K562 (cell line): ENCODE measurements around the gene ADD3. TPM values are rescaled to one million over a fixed set of nuclear protein-coding genes. Genes with fewer than 3 reads are reported as not detected.

ENCODE experiments used
- CBX1 ChIP-seq: sonication (generic); IDR thresholded peaks from 2 replicates; pipeline ENCODE4 v1.6.1; 2016; ENCODE audit warnings: antibody characterized with exemption, low read depth, mild to moderate bottlenecking
- FOXK2 ChIP-seq, 2 experiments: fragments of 450-650 bp; IDR thresholded peaks in 1 of 2; conservative IDR thresholded peaks in 1 of 2; 2 replicates each; pipeline ENCODE4 v1.6.1; 2016; ENCODE audit warnings: low read depth in 2 of 2, mild to moderate bottlenecking in 1 of 2
- GTF2A2 ChIP-seq: IDR thresholded peaks from 2 replicates; pipeline ENCODE4 v1.6.1; 2016; ENCODE audit warnings: mild to moderate bottlenecking, missing genetic modification characterization, missing compliant biosample characterization
- HNRNPLL ChIP-seq: fragments of 200-400 bp; formaldehyde crosslinking; IDR thresholded peaks from 2 replicates; pipeline ENCODE4 v1.6.1; 2017; ENCODE audit warnings: low read length, low read depth, mild to moderate bottlenecking; ENCODE audit not compliant: poor library complexity, severe bottlenecking
- KDM5B ChIP-seq: fragments of 200-600 bp; sonication (generic); IDR thresholded peaks from 2 replicates; pipeline ENCODE4 v1.6.1; 2012; ENCODE audit warnings: low read depth, mild to moderate bottlenecking, moderate library complexity, low read length, control low read depth, inconsistent platforms; ENCODE audit not compliant: insufficient replicate concordance
- PHF21A ChIP-seq: fragments of 450-650 bp; IDR thresholded peaks from 2 replicates; pipeline ENCODE4 v1.6.1; 2017; ENCODE audit warnings: low read depth, borderline replicate concordance
- POLR2A ChIP-seq: fragments of 450-650 bp; conservative IDR thresholded peaks from 2 replicates; pipeline ENCODE4 v1.6.1; 2016
- POLR2H ChIP-seq: IDR thresholded peaks from 2 replicates; pipeline ENCODE4 v1.6.1; 2016; ENCODE audit warnings: missing genetic modification characterization, low read depth, mild to moderate bottlenecking, control low read depth, missing compliant biosample characterization, moderate library complexity
- PURB ChIP-seq: sonication (generic); formaldehyde crosslinking; IDR thresholded peaks from 2 replicates; pipeline ENCODE4 v1.9.0; 2021; ENCODE audit warnings: low read depth, mild to moderate bottlenecking, missing genetic modification reagents
- RBM15 ChIP-seq: fragments of 200-400 bp; formaldehyde crosslinking; IDR thresholded peaks from 2 replicates; pipeline ENCODE4 v1.6.1; 2018; ENCODE audit warnings: mild to moderate bottlenecking, low read length, moderate library complexity; ENCODE audit not compliant: insufficient read depth
- SMARCB1 ChIP-seq: IDR thresholded peaks from 2 replicates; pipeline ENCODE4 v1.6.1; 2011; ENCODE audit warnings: improper control_type of control experiment, low read depth; ENCODE audit not compliant: insufficient read length
- TAF9B ChIP-seq: fragments of 450-650 bp; IDR thresholded peaks from 2 replicates; pipeline ENCODE4 v1.6.1; 2018; ENCODE audit warnings: mild to moderate bottlenecking; ENCODE audit not compliant: partially characterized antibody
- TBP ChIP-seq: optimal IDR thresholded peaks from 2 replicates; pipeline ENCODE3; 2011; ENCODE audit warnings: low read depth, low read length, improper control_type of control experiment
- TCF7 ChIP-seq: sonication (generic); IDR thresholded peaks from 2 replicates; pipeline ENCODE4 v1.6.1; 2016; ENCODE audit warnings: antibody characterized with exemption, borderline replicate concordance
- ZBTB1 ChIP-seq: sonication (generic); formaldehyde crosslinking; IDR thresholded peaks from 2 replicates; pipeline ENCODE4 v1.8.1; 2023; ENCODE audit warnings: missing genetic modification reagents, low read depth, mild to moderate bottlenecking, borderline replicate concordance
- ZNF174 ChIP-seq: fragments of 250-450 bp; sonication (Bioruptor Pico); IDR thresholded peaks from 2 replicates; pipeline ENCODE4 v1.4.0; 2020; ENCODE audit warnings: mild to moderate bottlenecking
- ZNF232 ChIP-seq: sonication (generic); formaldehyde crosslinking; IDR thresholded peaks from 2 replicates; pipeline ENCODE4 v1.8.0; 2022; ENCODE audit warnings: mild to moderate bottlenecking, missing genetic modification reagents
- polyA plus RNA-seq, 8 experiments: library from polyadenylated mRNA; depleted of rRNA in 4 of 8; stranded (reverse) in 5 of 8; unstranded in 3 of 8; fragments of >200 nt; fragmentation: Nextera tagmentation in 2 of 8; fragmentation: Illumina TruSeq in 1 of 8; extraction: Ambion mirVana in 2 of 8; extraction: Trizol in 1 of 8; gene quantifications; 2 replicates each; pipeline versions ENCODE4 v1.2.1 to v1.2.3, GENCODE V29; 2011 to 2014; ENCODE audit warnings: inconsistent platforms in 1 of 8, missing spikeins in 1 of 8
- total RNA-seq, 7 experiments: library from RNA; depleted of rRNA in 6 of 7; stranded (reverse); fragments of >200 nt in 6 of 7; fragmentation: Illumina TruSeq in 2 of 7; extraction: Trizol in 2 of 7; gene quantifications; 2 replicates each; pipeline versions ENCODE4 v1.2.1 to v1.2.3, GENCODE V29; 2011 to 2021; ENCODE audit warnings: low replicate concordance in 1 of 7
- TF ChIP-seq, protein P1 (sequence below): fragments of 450-650 bp; formaldehyde crosslinking; IDR thresholded peaks from 2 replicates; pipeline ENCODE4 v1.4.0; 2020; ENCODE audit warnings: mild to moderate bottlenecking, moderate library complexity
- TF ChIP-seq, protein P2 (sequence below): sonication (generic); formaldehyde crosslinking; IDR thresholded peaks from 2 replicates; pipeline ENCODE4 v1.8.0; 2023; ENCODE audit warnings: mild to moderate bottlenecking, missing genetic modification reagents
- TF ChIP-seq, protein P3 (sequence below): fragments of 250-450 bp; sonication (Bioruptor Pico); IDR thresholded peaks from 2 replicates; pipeline ENCODE4 v1.5.0; 2021

ADD3 gene
- total and polyA plus RNA-seq, 9 of the 15 experiments (the other 6 are each of a cell fraction or from before 2014, with no cell fraction given), result 13.2 to 125 (median 31.7) TPM

GRCh38 chr10:110007701-110008517 lies at the start of gene ADD3 (continued):
- TF ChIP-seq, protein P1, sequence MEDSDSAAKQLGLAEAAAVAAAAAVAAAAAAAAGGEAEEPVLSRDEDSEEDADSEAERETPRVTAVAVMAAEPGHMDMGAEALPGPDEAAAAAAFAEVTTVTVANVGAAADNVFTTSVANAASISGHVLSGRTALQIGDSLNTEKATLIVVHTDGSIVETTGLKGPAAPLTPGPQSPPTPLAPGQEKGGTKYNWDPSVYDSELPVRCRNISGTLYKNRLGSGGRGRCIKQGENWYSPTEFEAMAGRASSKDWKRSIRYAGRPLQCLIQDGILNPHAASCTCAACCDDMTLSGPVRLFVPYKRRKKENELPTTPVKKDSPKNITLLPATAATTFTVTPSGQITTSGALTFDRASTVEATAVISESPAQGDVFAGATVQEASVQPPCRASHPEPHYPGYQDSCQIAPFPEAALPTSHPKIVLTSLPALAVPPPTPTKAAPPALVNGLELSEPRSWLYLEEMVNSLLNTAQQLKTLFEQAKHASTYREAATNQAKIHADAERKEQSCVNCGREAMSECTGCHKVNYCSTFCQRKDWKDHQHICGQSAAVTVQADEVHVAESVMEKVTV, result no peak
- TF ChIP-seq, protein P2, sequence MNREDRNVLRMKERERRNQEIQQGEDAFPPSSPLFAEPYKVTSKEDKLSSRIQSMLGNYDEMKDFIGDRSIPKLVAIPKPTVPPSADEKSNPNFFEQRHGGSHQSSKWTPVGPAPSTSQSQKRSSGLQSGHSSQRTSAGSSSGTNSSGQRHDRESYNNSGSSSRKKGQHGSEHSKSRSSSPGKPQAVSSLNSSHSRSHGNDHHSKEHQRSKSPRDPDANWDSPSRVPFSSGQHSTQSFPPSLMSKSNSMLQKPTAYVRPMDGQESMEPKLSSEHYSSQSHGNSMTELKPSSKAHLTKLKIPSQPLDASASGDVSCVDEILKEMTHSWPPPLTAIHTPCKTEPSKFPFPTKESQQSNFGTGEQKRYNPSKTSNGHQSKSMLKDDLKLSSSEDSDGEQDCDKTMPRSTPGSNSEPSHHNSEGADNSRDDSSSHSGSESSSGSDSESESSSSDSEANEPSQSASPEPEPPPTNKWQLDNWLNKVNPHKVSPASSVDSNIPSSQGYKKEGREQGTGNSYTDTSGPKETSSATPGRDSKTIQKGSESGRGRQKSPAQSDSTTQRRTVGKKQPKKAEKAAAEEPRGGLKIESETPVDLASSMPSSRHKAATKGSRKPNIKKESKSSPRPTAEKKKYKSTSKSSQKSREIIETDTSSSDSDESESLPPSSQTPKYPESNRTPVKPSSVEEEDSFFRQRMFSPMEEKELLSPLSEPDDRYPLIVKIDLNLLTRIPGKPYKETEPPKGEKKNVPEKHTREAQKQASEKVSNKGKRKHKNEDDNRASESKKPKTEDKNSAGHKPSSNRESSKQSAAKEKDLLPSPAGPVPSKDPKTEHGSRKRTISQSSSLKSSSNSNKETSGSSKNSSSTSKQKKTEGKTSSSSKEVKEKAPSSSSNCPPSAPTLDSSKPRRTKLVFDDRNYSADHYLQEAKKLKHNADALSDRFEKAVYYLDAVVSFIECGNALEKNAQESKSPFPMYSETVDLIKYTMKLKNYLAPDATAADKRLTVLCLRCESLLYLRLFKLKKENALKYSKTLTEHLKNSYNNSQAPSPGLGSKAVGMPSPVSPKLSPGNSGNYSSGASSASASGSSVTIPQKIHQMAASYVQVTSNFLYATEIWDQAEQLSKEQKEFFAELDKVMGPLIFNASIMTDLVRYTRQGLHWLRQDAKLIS, result 0 out of 2 replicates have a peak, but pooled peaks have one; percentile 30
- no peak for TF ChIP-seq GTF2A2 (tag)
- peak; percentile 41 for TF ChIP-seq HNRNPLL
- no peak for TF ChIP-seq TAF9B
- no peak for TF ChIP-seq SMARCB1
- TF ChIP-seq ZNF174 (CRISPR knock-in tag), result no peak
- TF ChIP-seq TCF7, result no peak
- TF ChIP-seq PHF21A, result no peak
- TF ChIP-seq POLR2A, result peak; percentile 66; the same call in 1 of the 2 replicates
- TF ChIP-seq RBM15, result no peak
- TF ChIP-seq ZNF232 (CRISPR knock-in tag), result 0 out of 2 replicates have a peak, but pooled peaks have one; percentile 39
- no peak for TF ChIP-seq PURB
- TF ChIP-seq, protein P3, sequence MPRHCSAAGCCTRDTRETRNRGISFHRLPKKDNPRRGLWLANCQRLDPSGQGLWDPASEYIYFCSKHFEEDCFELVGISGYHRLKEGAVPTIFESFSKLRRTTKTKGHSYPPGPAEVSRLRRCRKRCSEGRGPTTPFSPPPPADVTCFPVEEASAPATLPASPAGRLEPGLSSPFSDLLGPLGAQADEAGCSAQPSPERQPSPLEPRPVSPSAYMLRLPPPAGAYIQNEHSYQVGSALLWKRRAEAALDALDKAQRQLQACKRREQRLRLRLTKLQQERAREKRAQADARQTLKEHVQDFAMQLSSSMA (CRISPR knock-in tag), result no peak
- TF ChIP-seq KDM5B, result peak; percentile 33
- 0 out of 2 replicates have a peak, but pooled peaks have one; percentile 29 for TF ChIP-seq ZBTB1 (CRISPR knock-in tag)
- no peak for TF ChIP-seq FOXK2 (conservative IDR thresholded peaks at IDR 0.05 in 1 of 2, IDR thresholded peaks at IDR 0.05 in 1 of 2; ENCODE audit: low read depth in 2 of 2)
- TF ChIP-seq CBX1, result 0 out of 2 replicates have a peak, but pooled peaks have one; percentile 16
- peak; percentile 21 for TF ChIP-seq TBP
- TF ChIP-seq POLR2H (tag), result peak; percentile 31; the same call in 1 of the 2 replicates
